ENCODE measurements around the gene RC3H1.

Gene RC3H1

DNA sequence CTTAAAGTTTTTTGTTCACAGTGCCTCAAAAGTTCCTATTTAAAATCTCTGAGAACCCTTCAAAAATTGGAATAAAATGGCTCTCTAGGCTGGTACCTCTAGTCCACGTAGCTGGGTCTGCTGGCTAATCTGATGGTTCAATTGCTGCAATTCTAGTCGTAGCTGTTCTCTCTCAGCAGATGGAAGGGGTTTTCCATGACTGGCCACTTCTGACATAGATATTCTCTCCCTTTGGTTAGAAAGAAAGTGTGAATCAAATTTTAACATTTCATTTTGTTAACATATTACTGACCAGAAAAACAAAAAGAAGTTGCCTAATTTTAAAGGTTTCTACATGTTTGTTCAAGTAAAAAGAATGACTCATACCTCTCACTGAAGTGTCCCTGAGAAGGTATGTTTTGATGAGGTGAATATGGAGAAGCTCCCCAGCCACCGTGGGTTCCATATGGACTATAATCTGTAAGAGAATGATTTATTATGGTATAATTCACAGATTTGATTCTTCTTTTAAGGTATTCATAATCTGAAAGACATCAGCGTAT is 75.7 kb downstream of the RC3H1 start:
- no peak for TF ChIP-seq FOXP2 (optimal IDR thresholded peaks at IDR 0.05; ENCODE audit: borderline replicate concordance, extremely low read depth, extremely low read length, insufficient read depth)
- no peak for TF ChIP-seq SIN3A (IDR thresholded peaks at IDR 0.05; ENCODE audit: borderline replicate concordance, insufficient read depth, low read length)
- no peak for TF ChIP-seq TAF1 (IDR thresholded peaks at IDR 0.05; ENCODE audit: borderline replicate concordance, insufficient read depth, low read length)
- TF ChIP-seq REST (IDR thresholded peaks at IDR 0.05; ENCODE audit: insufficient read depth in 1 of 2, low read depth in 2 of 2, low read length in 2 of 2) = no peak
- TF ChIP-seq POLR2AphosphoS5 (IDR thresholded peaks at IDR 0.05; ENCODE audit: low read depth, low read length) = no peak

DNA sequence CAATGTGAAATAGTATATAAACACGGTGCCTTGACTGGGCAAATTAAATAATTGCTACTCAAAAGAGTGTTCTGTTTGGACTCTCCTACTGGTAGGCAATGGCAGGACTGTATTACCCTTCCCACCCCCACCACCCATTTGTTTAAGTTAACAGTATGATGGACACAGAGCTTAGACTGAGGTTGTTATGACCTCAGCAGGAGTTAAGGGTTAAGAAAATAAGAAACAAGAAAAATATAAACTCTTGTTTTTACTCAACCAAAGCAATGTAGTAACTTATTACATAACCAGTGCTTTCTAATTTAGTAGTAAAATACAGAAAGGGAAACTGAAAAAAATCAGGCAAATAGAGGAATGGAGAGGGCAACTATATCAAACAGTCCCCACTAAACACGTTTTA is 85.1 kb downstream of the RC3H1 start:
- TF ChIP-seq FOXP2 (optimal IDR thresholded peaks at IDR 0.05; ENCODE audit: borderline replicate concordance, extremely low read depth, extremely low read length, insufficient read depth) (no peak), SIN3A (IDR thresholded peaks at IDR 0.05; ENCODE audit: borderline replicate concordance, insufficient read depth, low read length) (no peak), TAF1 (IDR thresholded peaks at IDR 0.05; ENCODE audit: borderline replicate concordance, insufficient read depth, low read length) (no peak), POLR2AphosphoS5 (IDR thresholded peaks at IDR 0.05; ENCODE audit: low read depth, low read length) (no peak), REST (IDR thresholded peaks at IDR 0.05; ENCODE audit: insufficient read depth in 1 of 2, low read depth in 2 of 2, low read length in 2 of 2) (no peak)

DNA sequence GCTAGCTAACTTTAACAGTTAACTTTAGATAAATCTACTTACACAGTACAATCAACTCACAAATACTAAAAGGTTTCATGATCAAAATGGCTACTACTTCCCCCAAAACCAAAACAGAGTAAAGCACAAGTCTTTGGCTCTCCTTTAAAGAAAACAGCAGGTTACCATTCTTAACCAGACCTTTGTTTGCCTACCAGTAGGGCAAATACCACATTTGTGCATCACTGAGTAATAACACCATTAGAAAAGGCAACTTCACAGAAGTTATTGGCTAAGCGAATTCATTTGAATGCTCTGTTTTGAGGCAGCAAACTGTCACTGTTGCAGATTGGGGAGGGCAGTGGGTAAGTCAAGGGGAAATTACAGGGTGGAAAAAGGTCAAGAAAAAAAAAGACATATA is 87.7 kb downstream of the RC3H1 start:
- no peak for TF ChIP-seq SIN3A (IDR thresholded peaks at IDR 0.05; ENCODE audit: borderline replicate concordance, insufficient read depth, low read length)
- TF ChIP-seq TAF1 (IDR thresholded peaks at IDR 0.05; ENCODE audit: borderline replicate concordance, insufficient read depth, low read length) = no peak
- TF ChIP-seq POLR2AphosphoS5 (IDR thresholded peaks at IDR 0.05; ENCODE audit: low read depth, low read length) = no peak
- no peak for TF ChIP-seq REST (IDR thresholded peaks at IDR 0.05; ENCODE audit: insufficient read depth in 1 of 2, low read depth in 2 of 2, low read length in 2 of 2)
- no peak for TF ChIP-seq FOXP2 (optimal IDR thresholded peaks at IDR 0.05; ENCODE audit: borderline replicate concordance, extremely low read depth, extremely low read length, insufficient read depth)

DNA sequence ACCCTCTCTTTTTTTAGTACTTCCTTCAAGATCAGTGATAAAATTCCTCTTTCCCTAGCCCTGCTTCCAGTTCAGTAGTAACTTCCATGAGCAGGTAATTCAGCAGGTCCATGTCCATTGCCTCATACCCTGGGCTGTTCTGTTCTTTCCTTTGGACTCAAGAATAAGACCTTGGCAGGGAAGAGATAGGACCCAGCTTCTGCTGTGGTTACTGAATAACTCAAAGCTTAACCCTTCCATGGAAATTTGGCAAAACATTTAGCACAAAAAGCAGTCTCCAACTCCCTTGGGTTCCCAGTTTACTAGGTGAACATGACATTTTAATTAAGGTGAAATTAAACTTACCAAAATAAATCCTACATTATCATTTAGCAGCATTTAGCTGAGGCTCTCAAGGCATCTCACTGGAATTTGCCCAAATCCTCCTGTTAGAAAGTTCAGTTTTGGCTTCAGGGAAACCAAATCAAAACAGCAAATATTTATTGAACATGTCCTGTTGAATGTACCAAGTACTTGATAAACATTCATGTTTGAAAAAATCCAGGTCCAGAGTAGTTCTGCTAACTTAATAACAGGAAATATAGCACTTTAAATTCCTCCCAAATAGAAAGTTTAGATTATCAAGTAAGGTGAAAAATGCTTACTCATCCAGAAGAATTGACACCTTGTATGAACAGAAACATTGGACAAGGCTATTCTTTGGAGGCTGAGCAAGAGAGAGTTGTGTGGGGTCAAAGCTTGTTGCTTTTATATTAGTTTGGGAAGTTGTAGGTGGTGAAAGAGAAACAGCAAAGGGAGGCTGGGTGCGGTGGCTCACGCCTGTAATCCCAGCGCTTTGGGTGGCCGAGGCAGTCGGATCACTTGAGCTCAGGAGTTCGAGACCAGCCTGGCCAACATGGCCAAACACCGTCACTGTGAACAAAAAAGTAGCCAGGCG is 96.6 kb downstream of the RC3H1 start:
- TF ChIP-seq POLR2AphosphoS5 (IDR thresholded peaks at IDR 0.05; ENCODE audit: low read depth, low read length) (no peak), FOXP2 (optimal IDR thresholded peaks at IDR 0.05; ENCODE audit: borderline replicate concordance, extremely low read depth, extremely low read length, insufficient read depth) (no peak), REST (IDR thresholded peaks at IDR 0.05; ENCODE audit: insufficient read depth in 1 of 2, low read depth in 2 of 2, low read length in 2 of 2) (no peak), SIN3A (IDR thresholded peaks at IDR 0.05; ENCODE audit: borderline replicate concordance, insufficient read depth, low read length) (no peak), TAF1 (IDR thresholded peaks at IDR 0.05; ENCODE audit: borderline replicate concordance, insufficient read depth, low read length) (no peak)

Data from PFSK-1 (cell line).